GM12872 (cell line): ENCODE results near the gene KAZN.
A peak's percentile ranks its signal among the peaks of the same experiment; 100 is the strongest.

Source experiments
- TF ChIP-seq, protein P1 (sequence below): IDR thresholded peaks from 3 replicates; pipeline ENCODE4 v1.5.1; 2011; ENCODE audit warnings: low read depth, mild to moderate bottlenecking, low read length, moderate library complexity; ENCODE audit not compliant: insufficient read depth

The KAZN gene

DNA sequence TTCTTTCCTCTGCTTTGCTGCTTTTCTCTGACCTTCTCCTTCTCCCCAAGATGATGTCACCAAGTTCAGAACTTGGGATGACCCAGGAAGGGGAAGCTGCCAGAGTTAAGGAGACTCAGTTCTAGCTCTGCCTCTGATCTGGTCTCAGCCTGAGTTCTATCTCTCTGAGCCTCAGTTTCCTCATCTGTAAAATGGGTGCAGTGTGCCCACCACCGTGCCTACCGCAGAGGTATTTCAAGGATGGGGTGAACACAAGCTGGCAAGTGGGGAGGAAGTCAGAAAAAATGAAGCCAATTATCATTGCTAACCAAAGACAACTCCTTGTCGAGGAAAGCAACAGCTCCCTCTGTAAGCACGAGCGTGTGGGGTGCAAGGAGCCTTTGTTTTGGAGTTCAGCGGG is 249.7 kb downstream of the KAZN start:
- TF ChIP-seq, protein P1, sequence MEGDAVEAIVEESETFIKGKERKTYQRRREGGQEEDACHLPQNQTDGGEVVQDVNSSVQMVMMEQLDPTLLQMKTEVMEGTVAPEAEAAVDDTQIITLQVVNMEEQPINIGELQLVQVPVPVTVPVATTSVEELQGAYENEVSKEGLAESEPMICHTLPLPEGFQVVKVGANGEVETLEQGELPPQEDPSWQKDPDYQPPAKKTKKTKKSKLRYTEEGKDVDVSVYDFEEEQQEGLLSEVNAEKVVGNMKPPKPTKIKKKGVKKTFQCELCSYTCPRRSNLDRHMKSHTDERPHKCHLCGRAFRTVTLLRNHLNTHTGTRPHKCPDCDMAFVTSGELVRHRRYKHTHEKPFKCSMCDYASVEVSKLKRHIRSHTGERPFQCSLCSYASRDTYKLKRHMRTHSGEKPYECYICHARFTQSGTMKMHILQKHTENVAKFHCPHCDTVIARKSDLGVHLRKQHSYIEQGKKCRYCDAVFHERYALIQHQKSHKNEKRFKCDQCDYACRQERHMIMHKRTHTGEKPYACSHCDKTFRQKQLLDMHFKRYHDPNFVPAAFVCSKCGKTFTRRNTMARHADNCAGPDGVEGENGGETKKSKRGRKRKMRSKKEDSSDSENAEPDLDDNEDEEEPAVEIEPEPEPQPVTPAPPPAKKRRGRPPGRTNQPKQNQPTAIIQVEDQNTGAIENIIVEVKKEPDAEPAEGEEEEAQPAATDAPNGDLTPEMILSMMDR = no peak

DNA sequence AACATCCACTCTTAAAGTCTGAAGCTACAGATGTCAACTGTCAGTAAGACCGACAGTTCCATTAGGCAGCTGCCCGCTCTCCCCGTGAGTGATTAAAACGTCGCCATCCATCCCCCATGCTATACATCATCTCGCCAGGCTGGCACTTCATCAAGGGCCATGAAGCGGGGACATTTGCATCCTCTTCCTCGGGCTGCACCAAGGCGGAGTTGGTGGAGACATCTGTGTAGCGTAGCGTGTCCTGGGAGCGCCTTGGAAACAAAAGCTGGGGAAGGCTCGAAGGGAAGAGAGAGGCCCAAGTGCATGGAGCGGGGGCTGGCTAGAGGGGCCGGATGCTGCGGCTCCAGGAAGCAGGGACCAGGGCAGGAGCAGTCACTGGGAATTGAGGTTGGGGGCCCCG is 250.1 kb downstream of the KAZN start:
- TF ChIP-seq, protein P1 = no peak

DNA sequence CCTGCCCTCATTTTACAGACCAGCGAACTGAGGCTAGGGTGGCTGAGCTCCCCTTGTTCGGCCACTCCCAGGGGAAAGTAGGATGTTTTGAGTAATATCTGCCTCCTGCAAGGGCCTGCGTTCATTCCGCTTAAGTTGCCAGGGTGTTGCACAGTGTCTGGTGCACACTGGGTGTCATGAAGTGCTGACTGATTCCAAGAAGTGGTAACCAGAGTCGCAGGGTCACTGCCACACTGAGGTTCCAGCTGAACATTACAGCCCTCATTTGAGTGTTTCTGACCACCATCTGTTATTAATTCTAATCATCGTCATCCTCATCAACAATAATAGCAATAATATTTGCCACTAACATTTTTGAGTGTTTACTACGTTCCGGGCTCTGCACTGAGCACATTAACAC is 250.6 kb downstream of the KAZN start:
- TF ChIP-seq, protein P1 = no peak

DNA sequence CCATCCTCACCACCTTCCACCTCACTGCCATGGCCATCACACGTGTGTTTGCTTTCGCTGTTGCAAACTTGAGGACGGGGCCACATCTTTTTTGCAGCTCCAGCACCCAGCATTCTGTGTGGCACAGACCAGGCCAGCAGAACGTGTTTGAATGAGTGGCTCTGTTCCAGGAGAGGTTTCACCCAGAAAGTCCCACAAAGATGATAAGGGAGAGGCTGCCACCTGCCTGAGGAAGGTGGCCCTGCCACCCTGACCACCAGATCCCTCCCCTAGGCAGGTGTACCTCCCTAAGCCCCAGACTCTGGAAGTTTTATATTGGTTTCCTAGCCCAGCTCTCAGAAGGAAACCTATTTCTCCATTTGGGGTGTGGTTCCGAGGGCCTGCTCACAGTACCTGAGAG is 252.1 kb downstream of the KAZN start:
- TF ChIP-seq, protein P1 = 0 out of 3 replicates have a peak, but pooled peaks have one; percentile 25

DNA sequence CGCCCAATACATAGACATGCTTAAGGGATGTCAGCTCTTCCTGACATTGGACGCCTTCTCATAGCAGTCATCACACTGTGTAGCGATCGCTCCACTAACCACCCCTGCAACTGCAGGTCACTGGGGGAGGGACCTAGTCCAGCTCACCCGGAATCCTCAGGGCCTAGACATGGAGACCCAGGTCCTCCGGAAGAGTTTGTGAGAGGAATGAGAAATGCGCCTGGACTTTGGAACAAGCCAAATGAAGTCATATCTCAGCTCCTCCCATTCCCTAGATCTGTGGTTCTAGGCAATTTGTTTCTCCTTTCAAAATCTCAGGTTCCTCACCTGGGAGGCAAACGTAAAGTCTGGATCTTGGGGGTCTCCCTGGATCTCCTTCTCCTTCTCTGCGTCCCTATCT is 253.3 kb downstream of the KAZN start:
- TF ChIP-seq, protein P1 = no peak

DNA sequence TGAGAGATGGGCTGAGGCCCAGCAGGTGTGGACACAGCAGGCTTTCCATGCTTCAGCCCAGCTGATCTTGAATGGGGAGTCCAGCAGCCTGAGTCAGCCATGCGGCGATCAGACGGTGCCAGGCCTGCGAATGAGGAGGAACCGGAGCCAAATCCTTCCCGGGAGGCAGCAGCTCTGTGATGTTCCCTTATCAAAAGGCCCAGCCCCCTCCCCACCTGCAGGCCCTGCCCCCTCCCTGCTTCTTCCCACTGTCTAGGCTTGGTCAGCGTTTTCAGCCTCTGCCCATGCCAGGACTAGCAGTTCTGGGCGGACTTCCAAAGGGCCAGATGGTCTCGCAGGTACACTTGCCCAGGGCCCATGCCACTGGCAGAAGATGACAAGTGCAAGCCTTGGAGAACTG is 253.8 kb downstream of the KAZN start:
- TF ChIP-seq, protein P1 = no peak

DNA sequence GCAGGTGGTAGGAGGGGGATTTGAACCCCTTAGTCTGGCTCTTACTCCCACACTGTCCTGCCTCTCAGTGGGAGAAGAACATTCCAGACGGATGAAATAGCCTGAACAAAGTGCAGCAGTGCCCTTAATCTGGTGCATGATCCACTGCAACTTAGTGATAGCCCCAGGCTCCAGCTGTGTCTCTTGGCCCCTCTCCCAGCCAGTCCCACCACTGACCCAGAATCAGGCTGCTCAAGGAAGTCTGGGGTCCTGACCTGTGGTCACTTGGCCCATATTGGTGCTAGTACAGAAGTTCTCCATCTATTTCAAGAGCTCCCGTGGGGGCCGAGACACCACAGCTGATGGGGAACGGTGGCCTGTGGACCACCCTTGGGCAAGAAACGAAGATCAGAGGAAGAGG is 255.0 kb downstream of the KAZN start:
- TF ChIP-seq, protein P1 = no peak

DNA sequence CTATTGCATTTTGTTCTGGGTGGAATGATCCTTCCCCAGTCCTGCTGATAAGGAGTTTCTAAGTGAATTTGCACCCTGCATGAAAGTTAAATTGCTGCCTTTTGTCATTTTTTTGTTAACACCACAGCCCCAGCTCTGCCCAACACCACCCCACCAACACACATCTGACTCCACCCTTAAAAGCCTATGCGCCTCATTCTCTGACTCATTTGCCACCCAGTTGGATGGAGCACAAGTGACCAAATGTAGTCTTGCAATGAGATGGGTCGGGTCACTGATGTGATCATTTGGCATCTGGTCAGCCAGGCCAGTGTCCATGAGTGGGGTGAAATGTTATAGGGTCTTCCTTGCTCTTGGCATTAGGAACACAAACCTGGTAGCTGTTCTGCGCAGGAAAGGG is 256.8 kb downstream of the KAZN start:
- TF ChIP-seq, protein P1 = no peak
